CD4-positive, CD25-positive, alpha-beta regulatory T cell (primary cell): ENCODE data around the gene DRD1. TPM values are rescaled to one million over a fixed set of nuclear protein-coding genes. Genes with fewer than 3 reads are reported as not detected.

ENCODE experiments used
- ATAC-seq, 2 donors: fragments of 150-1000 bp; cut with Tn5 transposase; one replicate each; pipeline ENCODE4 v1.10.0; 2021; ENCODE audit warnings: low read depth in 2 of 2, moderate number of reproducible peaks in 2 of 2, moderate library complexity in 1 of 2
- DNase-seq, 3 donors: peaks; one replicate each; pipeline versions ENCODE4 v3.0.0 to v3.0.0-alpha.2; 2012 to 2022; ENCODE audit warnings: mixed read lengths in 1 of 3
- H3K27ac ChIP-seq: one replicate; pipeline ENCODE4 v1.7.0; 2013; ENCODE audit warnings: mild to moderate bottlenecking, low read length; ENCODE audit not compliant: insufficient read depth, poor library complexity, severe bottlenecking
- H3K27me3 ChIP-seq: one replicate; pipeline ENCODE4 v1.7.0; 2013; ENCODE audit warnings: low read length; ENCODE audit not compliant: control insufficient read depth, insufficient read depth
- H3K36me3 ChIP-seq: one replicate; pipeline ENCODE4 v1.7.0; 2013; ENCODE audit warnings: mild to moderate bottlenecking, low read length, moderate library complexity; ENCODE audit not compliant: control insufficient read depth, insufficient read depth
- H3K4me1 ChIP-seq: 2 replicates; pipeline ENCODE4 v1.7.0; 2013; ENCODE audit warnings: mild to moderate bottlenecking, low read length; ENCODE audit not compliant: insufficient read depth, control insufficient read depth, poor library complexity, severe bottlenecking
- H3K4me3 ChIP-seq: one replicate; pipeline ENCODE4 v1.7.0; 2013; ENCODE audit warnings: low read depth, mild to moderate bottlenecking, low read length, moderate library complexity
- H3K9me3 ChIP-seq, 2 experiments: 1 replicate in 1 of 2; 2 replicates in 1 of 2; pipeline ENCODE4 v1.7.0; 2013; ENCODE audit warnings: low read length in 2 of 2, mild to moderate bottlenecking in 1 of 2, moderate library complexity in 1 of 2; ENCODE audit not compliant: control insufficient read depth in 2 of 2
- H3K27ac Mint-ChIP-seq, 3 donors: one replicate each; pipeline ENCODE4 v1.8.0; 2020 to 2022; ENCODE audit warnings: mild to moderate bottlenecking in 3 of 3, mixed read lengths in 3 of 3, moderate library complexity in 2 of 3
- H3K27me3 Mint-ChIP-seq: one replicate; pipeline ENCODE4 v1.8.0; 2022; ENCODE audit warnings: mild to moderate bottlenecking, mixed read lengths
- H3K36me3 Mint-ChIP-seq: one replicate; pipeline ENCODE4 v1.8.0; 2020; ENCODE audit warnings: mixed read lengths
- H3K4me1 Mint-ChIP-seq, 4 donors: one replicate each; pipeline ENCODE4 v1.8.0; 2020 to 2022; ENCODE audit warnings: mixed read lengths in 4 of 4, mild to moderate bottlenecking in 1 of 4
- H3K4me3 Mint-ChIP-seq, 4 donors: one replicate each; pipeline ENCODE4 v1.8.0; 2020 to 2022; ENCODE audit warnings: mild to moderate bottlenecking in 4 of 4, mixed read lengths in 4 of 4, moderate library complexity in 3 of 4
- H3K9me3 Mint-ChIP-seq, 7 donors: one replicate each; pipeline ENCODE4 v1.8.0; 2020 to 2022; ENCODE audit warnings: mixed read lengths in 7 of 7, mild to moderate bottlenecking in 3 of 7, moderate library complexity in 2 of 7
- polyA plus RNA-seq, 4 donors: library from polyadenylated mRNA; unstranded; fragments of 300-500 nt; fragmentation: Illumina TruSeq; gene quantifications; one replicate each; pipeline ENCODE4 v1.2.3, GENCODE V29; 2021
- total RNA-seq: library from RNA; stranded (reverse); gene quantifications from one replicate; pipeline ENCODE4 v1.2.3, GENCODE V29; 2022

Gene DRD1
- total and polyA plus RNA-seq, 5 donors from 2014 or later, result not detected

- no peaks in the 10 kb centered on the region for H3K36me3 ChIP-seq
- H3K9me3 Mint-ChIP-seq, result peaks cover 0 to 3% (median 0%) of the 10 kb centered on the region in 7 donors
- H3K27me3 Mint-ChIP-seq, result peaks cover 11% of the 10 kb centered on the region
- no peak for ATAC-seq
- no peak overlapping the region for H3K4me3 Mint-ChIP-seq
- H3K27ac Mint-ChIP-seq, result no peak overlapping the region
- peaks cover 2% of the 10 kb centered on the region for H3K27me3 ChIP-seq
- DNase-seq, result no peak
- no peak overlapping the region for H3K27ac ChIP-seq
- H3K9me3 ChIP-seq, result peaks cover 0 to 2% of the 10 kb centered on the region in 2 experiments
- no peak overlapping the region for H3K4me3 ChIP-seq
- no peaks in the 10 kb centered on the region for H3K4me1 Mint-ChIP-seq
- H3K4me1 ChIP-seq, result no peaks in the 10 kb centered on the region
- H3K36me3 Mint-ChIP-seq, result no peaks in the 10 kb centered on the region
These were observed 49.4 kb downstream of the DRD1 start for GRCh38 chr5:175394601-175395000.

DNA sequence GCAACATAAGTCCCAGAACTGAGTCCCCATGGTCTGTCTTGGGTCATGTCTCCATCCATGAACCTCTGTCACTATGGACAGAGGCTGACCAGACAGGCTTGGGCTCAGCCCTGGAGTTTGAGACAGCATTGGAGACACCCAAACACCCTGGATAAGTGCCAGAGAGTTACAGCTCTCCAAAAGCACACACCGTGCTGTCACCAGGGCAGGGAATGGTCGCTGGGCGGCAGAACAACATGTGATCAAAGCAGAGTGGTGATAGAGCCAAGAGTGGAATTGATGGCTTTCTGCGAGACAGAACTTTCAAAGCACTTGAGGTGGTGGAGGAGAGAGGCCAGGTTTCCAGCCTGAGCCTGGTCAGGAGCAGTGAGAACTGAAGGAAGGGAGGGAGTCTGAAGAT is 50.1 kb downstream of the DRD1 start:
- no peak overlapping the region for H3K27ac Mint-ChIP-seq
- no peak overlapping the region for H3K4me3 ChIP-seq
- H3K27me3 Mint-ChIP-seq, result peaks cover 11% of the 10 kb centered on the region
- no peak overlapping the region for H3K27ac ChIP-seq
- no peaks in the 10 kb centered on the region for H3K36me3 Mint-ChIP-seq
- no peaks in the 10 kb centered on the region for H3K4me1 ChIP-seq
- H3K4me1 Mint-ChIP-seq, result no peaks in the 10 kb centered on the region
- H3K4me3 Mint-ChIP-seq, result no peak overlapping the region
- H3K9me3 Mint-ChIP-seq, result peaks cover 0 to 3% (median 0%) of the 10 kb centered on the region in 7 donors
- ATAC-seq (no peak), DNase-seq (no peak)
- H3K36me3 ChIP-seq, result no peaks in the 10 kb centered on the region
- peaks cover 0 to 2% of the 10 kb centered on the region in 2 experiments for H3K9me3 ChIP-seq
- H3K27me3 ChIP-seq, result peaks cover 2% of the 10 kb centered on the region

DNA sequence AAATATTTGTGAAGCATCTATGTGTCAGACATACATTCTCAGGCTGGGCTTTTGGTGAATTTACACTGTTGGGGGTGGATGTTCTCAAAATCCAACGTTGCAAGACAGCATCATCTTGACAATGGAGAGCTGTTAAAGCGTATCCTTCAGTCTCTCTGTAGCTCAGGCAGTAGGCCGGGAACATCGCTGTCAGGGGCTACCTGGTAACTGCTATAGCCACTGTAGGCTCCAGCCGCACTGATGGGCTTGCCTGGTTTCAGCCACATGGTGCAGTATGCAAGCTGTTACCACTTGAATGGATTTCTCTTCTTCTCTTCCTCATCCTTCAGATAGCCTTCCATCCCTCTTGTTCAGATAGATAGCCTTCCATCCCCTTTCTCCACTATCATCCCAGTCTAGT is 51.7 kb downstream of the DRD1 start:
- peaks cover 11% of the 10 kb centered on the region for H3K27me3 Mint-ChIP-seq
- ATAC-seq, result no peak

DNA sequence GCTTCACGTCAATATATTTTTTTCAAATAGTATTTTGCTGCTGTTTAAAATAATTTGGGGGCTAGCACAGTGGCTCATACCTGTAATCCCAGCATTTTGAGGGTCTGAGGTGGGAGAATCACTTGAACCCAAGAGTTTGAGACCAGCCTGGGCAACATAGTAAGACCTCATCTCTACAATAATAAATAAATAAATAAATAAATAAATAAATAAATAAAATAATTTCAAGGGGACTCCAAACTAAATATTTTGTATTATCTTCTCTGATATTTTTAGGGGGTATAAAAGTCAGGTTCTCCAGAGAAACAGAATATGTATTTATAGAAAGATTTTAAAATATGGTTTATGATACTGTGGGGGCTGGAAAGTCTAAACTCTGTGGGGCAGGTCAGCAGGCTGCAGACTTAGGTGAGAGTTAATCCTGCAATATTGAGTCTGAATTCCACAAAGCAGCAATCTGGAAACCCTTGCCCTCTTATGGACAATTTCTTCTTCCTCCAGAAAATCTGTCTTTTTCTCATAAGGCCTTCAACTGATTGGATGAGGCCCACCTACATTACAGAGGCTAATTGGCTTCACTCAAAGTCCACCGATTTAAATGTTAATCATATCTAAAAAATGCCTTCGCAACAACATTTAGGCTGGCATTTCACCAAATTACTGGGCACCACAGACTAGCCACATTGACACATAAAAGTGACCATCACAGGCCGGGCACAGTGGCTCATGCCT is 53.5 kb downstream of the DRD1 start:
- Mint-ChIP-seq H3K36me3 (no peaks in the 10 kb centered on the region), H3K4me3 (no peak overlapping the region), H3K27me3 (peaks cover 9% of the 10 kb centered on the region), H3K4me1 (no peaks in the 10 kb centered on the region), H3K9me3 (peaks cover 0 to 2% (median 0%) of the 10 kb centered on the region in 7 donors), H3K27ac (no peak overlapping the region)
- no peaks in the 10 kb centered on the region for H3K4me1 ChIP-seq
- no peaks in the 10 kb centered on the region for H3K9me3 ChIP-seq
- H3K4me3 ChIP-seq, result no peak overlapping the region
- ATAC-seq (no peak), DNase-seq (no peak)
- no peak overlapping the region for H3K27ac ChIP-seq
- no peaks in the 10 kb centered on the region for H3K27me3 ChIP-seq
- no peaks in the 10 kb centered on the region for H3K36me3 ChIP-seq

More for the DNA sequence above, 51.7 kb downstream of the DRD1 start:
- Mint-ChIP-seq H3K4me1 (no peaks in the 10 kb centered on the region), H3K36me3 (no peaks in the 10 kb centered on the region), H3K9me3 (peaks cover 0 to 3% (median 0%) of the 10 kb centered on the region in 7 donors), H3K4me3 (no peak overlapping the region), H3K27ac (no peak overlapping the region)
- Histone ChIP-seq H3K9me3 (peaks cover 0 to 2% of the 10 kb centered on the region in 2 experiments), H3K27ac (no peak overlapping the region), H3K27me3 (peaks cover 2% of the 10 kb centered on the region), H3K4me1 (no peaks in the 10 kb centered on the region), H3K36me3 (no peaks in the 10 kb centered on the region), H3K4me3 (no peak overlapping the region)
- DNase-seq, result no peak

Other genes starting within 250 kb of the DRD1 start
- 82.3 TPM for gene SFXN1, start 34.4 kb upstream of the DRD1 start, total RNA-seq
- gene SFXN1, start 34.4 kb upstream of the DRD1 start, polyA plus RNA-seq, result 10 to 100 TPM; 63.5 to 83.8 (median 76.0) TPM
- gene HRH2, start 213.9 kb upstream of the DRD1 start, total RNA-seq, result 7.0 TPM
- 1 to 10 TPM; 1.6 to 3.6 (median 1.9) TPM for gene HRH2, start 213.9 kb upstream of the DRD1 start, polyA plus RNA-seq